SK-N-SH (cell line): Measurements from ENCODE around the gene ST7. TPM values are rescaled to one million over a fixed set of nuclear protein-coding genes. Genes with fewer than 3 reads are reported as not detected.

ENCODE experiments used
- CTCF ChIA-PET: fragments of 300-600, 350-600 bp; formaldehyde crosslinking; extraction: SDS; loops from one replicate; lab custom pipeline; 2021; lab: Yijun Ruan, JAX
- POLR2A ChIA-PET: fragments of 350-600 bp; sonication (Branson Sonifier 250); formaldehyde crosslinking; extraction: SDS; loops from one replicate; lab custom pipeline; 2020; ENCODE audit warnings: antibody characterized with exemption, inconsistent platforms; lab: Yijun Ruan, JAX
- DNase-seq: peaks from one replicate; pipeline ENCODE4 v3.0.0; 2012
- H2AFZ ChIP-seq: fragments of 200-600 bp; sonication (generic); 2 replicates; pipeline ENCODE4 v1.8.1; 2016; ENCODE audit warnings: antibody characterized with exemption, mild to moderate bottlenecking, low read depth
- H3F3A ChIP-seq: fragments of 200-600 bp; sonication (generic); replicated peaks from 2 replicates; pipeline ENCODE3; 2016; ENCODE audit warnings: antibody characterized with exemption, mild to moderate bottlenecking; ENCODE audit not compliant: insufficient read depth
- H3K27ac ChIP-seq, 2 experiments: fragments of 200-500 bp in 1 of 2; fragments of 200-600 bp in 1 of 2; sonication (Bioruptor generic) in 1 of 2; sonication (generic), shearing (Covaris generic) in 1 of 2; 2 replicates each; pipeline versions ENCODE4 v1.5.1 to v1.6.1; 2014 to 2016; ENCODE audit warnings: low read depth in 2 of 2, inconsistent platforms in 1 of 2, low read length in 1 of 2, mild to moderate bottlenecking in 1 of 2, mixed read lengths in 1 of 2
- H3K27me3 ChIP-seq: fragments of 200-600 bp; sonication (generic), shearing (Covaris generic); 2 replicates; pipeline ENCODE4 v1.6.1; 2016; ENCODE audit warnings: mixed run types; ENCODE audit not compliant: insufficient read depth
- H3K36me3 ChIP-seq, 2 experiments: fragments of 200-500 bp in 1 of 2; fragments of 200-600 bp in 1 of 2; sonication (Bioruptor generic) in 1 of 2; sonication (generic) in 1 of 2; replicated peaks in 1 of 2; 2 replicates each; pipeline versions ENCODE3 to v1.5.1; 2014 to 2016; ENCODE audit warnings: low read length in 1 of 2, mild to moderate bottlenecking in 1 of 2; ENCODE audit not compliant: insufficient read depth in 2 of 2, control insufficient read depth in 1 of 2
- H3K4me1 ChIP-seq, 2 experiments: fragments of 200-500 bp in 1 of 2; fragments of 200-600 bp in 1 of 2; sonication (Bioruptor generic) in 1 of 2; sonication (generic), shearing (Covaris generic) in 1 of 2; 2 replicates each; pipeline versions ENCODE4 v1.5.1 to v1.6.1; 2014 to 2016; ENCODE audit warnings: low read depth in 1 of 2, low read length in 1 of 2, mixed run types in 1 of 2; ENCODE audit not compliant: insufficient read depth in 2 of 2, control insufficient read depth in 1 of 2
- H3K4me2 ChIP-seq: fragments of 200-600 bp; sonication (generic), shearing (Covaris generic); 2 replicates; pipeline ENCODE4 v1.6.1; 2017; ENCODE audit warnings: mixed run types
- H3K4me3 ChIP-seq, 2 experiments: fragments of 200-500 bp in 1 of 2; fragments of 200-600 bp in 1 of 2; sonication (Bioruptor generic) in 1 of 2; sonication (generic), shearing (Covaris generic) in 1 of 2; 2 replicates each; pipeline versions ENCODE4 v1.5.1 to v1.8.1; 2014 to 2016; ENCODE audit warnings: low read depth in 2 of 2, inconsistent platforms in 1 of 2, low read length in 1 of 2, mild to moderate bottlenecking in 1 of 2, mixed read lengths in 1 of 2, moderate library complexity in 1 of 2
- H3K79me2 ChIP-seq: fragments of 200-600 bp; sonication (generic); 2 replicates; pipeline ENCODE4 v1.8.1; 2017; ENCODE audit warnings: mild to moderate bottlenecking; ENCODE audit not compliant: insufficient read depth
- H3K9ac ChIP-seq: fragments of 200-600 bp; sonication (generic); 2 replicates; pipeline ENCODE4 v1.6.1; 2017; ENCODE audit warnings: mixed run types
- H3K9me2 ChIP-seq: fragments of 200-600 bp; sonication (generic); 2 replicates; pipeline ENCODE4 v1.6.1; 2017; ENCODE audit warnings: mixed run types
- H3K9me3 ChIP-seq: fragments of 200-600 bp; sonication (generic); 2 replicates; pipeline ENCODE4 v1.6.1; 2017; ENCODE audit warnings: mixed run types, mild to moderate bottlenecking, moderate library complexity
- H4K20me1 ChIP-seq: fragments of 200-600 bp; sonication (generic); 2 replicates; pipeline ENCODE4 v1.6.1; 2017; ENCODE audit warnings: mild to moderate bottlenecking, mixed run types; ENCODE audit not compliant: insufficient read depth
- CHD2 ChIP-seq: fragments of 150-350 bp; IDR thresholded peaks from 2 replicates; pipeline ENCODE4 v1.6.1; 2018; ENCODE audit warnings: low read length; ENCODE audit not compliant: partially characterized antibody
- EZH2phosphoT487 ChIP-seq: fragments of 200-600 bp; sonication (generic); IDR thresholded peaks from 2 replicates; pipeline ENCODE4 v1.6.1; 2017; ENCODE audit warnings: low read depth, mixed run types, mild to moderate bottlenecking, antibody characterized with exemption, moderate library complexity, borderline replicate concordance
- FOXM1 ChIP-seq: IDR thresholded peaks from 2 replicates; pipeline ENCODE4 v1.4.0; 2012; ENCODE audit warnings: low read depth, mild to moderate bottlenecking
- GABPA ChIP-seq: IDR thresholded peaks from 2 replicates; pipeline ENCODE4 v1.4.0; 2012; ENCODE audit warnings: low read depth, mild to moderate bottlenecking
- GATA2 ChIP-seq: sonication (generic); formaldehyde crosslinking; IDR thresholded peaks from 2 replicates; pipeline ENCODE4 v1.5.0; 2020; ENCODE audit warnings: mild to moderate bottlenecking, missing genetic modification reagents
- MAX ChIP-seq: IDR thresholded peaks from 2 replicates; pipeline ENCODE4 v1.4.0; 2012; ENCODE audit warnings: low read depth
- MXI1 ChIP-seq: IDR thresholded peaks from 2 replicates; pipeline ENCODE4 v1.6.1; 2012; ENCODE audit warnings: mild to moderate bottlenecking, low read depth, low read length, improper control_type of control experiment
- REST ChIP-seq: IDR thresholded peaks from 2 replicates; pipeline ENCODE4 v1.6.1; 2012; ENCODE audit warnings: mild to moderate bottlenecking, low read depth, low read length, moderate library complexity
- RXRA ChIP-seq: IDR thresholded peaks from 2 replicates; pipeline ENCODE4 v1.4.0; 2012; ENCODE audit warnings: low read depth, mild to moderate bottlenecking, borderline replicate concordance
- SIN3A ChIP-seq: IDR thresholded peaks from 2 replicates; pipeline ENCODE4 v1.6.1; 2012; ENCODE audit warnings: low read depth, mild to moderate bottlenecking, low read length, moderate library complexity, borderline replicate concordance
- SMC3 ChIP-seq: IDR thresholded peaks from 2 replicates; pipeline ENCODE4 v1.6.1; 2012; ENCODE audit warnings: low read depth, low read length, improper control_type of control experiment
- TAF1 ChIP-seq: IDR thresholded peaks from 2 replicates; pipeline ENCODE4 v1.6.1; 2012; ENCODE audit warnings: low read depth, mild to moderate bottlenecking, low read length, moderate library complexity, borderline replicate concordance
- TEAD4 ChIP-seq: IDR thresholded peaks from 2 replicates; pipeline ENCODE4 v1.4.0; 2012; ENCODE audit warnings: mild to moderate bottlenecking, borderline replicate concordance; ENCODE audit not compliant: insufficient read depth
- USF2 ChIP-seq: fragments of 150-350 bp; IDR thresholded peaks from 2 replicates; pipeline ENCODE4 v1.6.1; 2017; ENCODE audit warnings: antibody characterized with exemption, low read length, low read depth, borderline replicate concordance
- WGBS: methylation state at CpG from one replicate; pipeline ENCODE4 v1.1.6; 2017; ENCODE audit warnings: low lambda C conversion rate; 5-methylcytosine and 5-hydroxymethylcytosine counted together
- polyA plus RNA-seq, 3 experiments: library from polyadenylated mRNA; depleted of rRNA; stranded (reverse); fragments of >200 nt; gene quantifications; 2 replicates each; pipeline ENCODE4 v1.2.3, GENCODE V29; 2012

The ST7 gene
- polyA plus RNA-seq, 1 of the 3 experiments (the other 2 are of a cell fraction), result 23.5 TPM

- ChIA-PET CTCF (interaction anchor here (0.9 to 2.0 kb wide), 7 partner anchors 9 to 158 kb away, joined by 3 to 7 read pairs (median 4); no protein-coding TSS in a partner anchor), POLR2A (no interaction called here)
- no peak overlapping the region for H3K4me3 ChIP-seq
- no peak overlapping the region for H3K27ac ChIP-seq
- no peak for DNase-seq
- H3K79me2 ChIP-seq, result no peaks in the 10 kb centered on the region; the same call in 1 of the 2 replicates
- no peaks in the 10 kb centered on the region for H3K9me3 ChIP-seq
- H3K36me3 ChIP-seq, result no peaks in the 10 kb centered on the region
- H3K4me1 ChIP-seq, result peaks cover 8 to 33% of the 10 kb centered on the region in 2 experiments; a peak in 3 of 4 replicates
- H3K9me2 ChIP-seq, result no peaks in the 10 kb centered on the region
- peaks cover 4% of the 10 kb centered on the region for H3F3A ChIP-seq
- H2AFZ ChIP-seq, result no peak overlapping the region
- WGBS, result 91% methylated on average over 4 of the region's 4 CpGs
- H3K27me3 ChIP-seq, result no peaks in the 10 kb centered on the region
- no peak overlapping the region for H3K4me2 ChIP-seq
- H4K20me1 ChIP-seq, result no peaks in the 10 kb centered on the region
- no peak for TF ChIP-seq MAX
- no peak for TF ChIP-seq USF2
- no peak for TF ChIP-seq SMC3
- no peak for TF ChIP-seq TEAD4
- TF ChIP-seq FOXM1, result no peak
- TF ChIP-seq EZH2phosphoT487, result no peak
- no peak for TF ChIP-seq SIN3A
- no peak for TF ChIP-seq RXRA
- TF ChIP-seq GATA2 (CRISPR knock-in tag), result no peak
- no peak for TF ChIP-seq REST
- TF ChIP-seq MXI1, result no peak
- TF ChIP-seq TAF1, result no peak
- no peak for TF ChIP-seq GABPA
- no peak for TF ChIP-seq CHD2
- TF ChIP-seq, all 33 proteins: peak for 0
- H3K9ac ChIP-seq, result no peak overlapping the region
Measured at GRCh38 chr7:117087639-117088396, 134.5 kb downstream of the ST7 start.
